IMR-90 (cell line): ENCODE measurements around the gene KCNJ10. TPM values are rescaled to one million over a fixed set of nuclear protein-coding genes. Genes with fewer than 3 reads are reported as not detected.

ENCODE experiments used
- ATAC-seq: fragments of 200-7000 bp; cut with Tn5 transposase; 2 replicates; pipeline ENCODE4 v1.9.1; 2020; ENCODE audit warnings: low read depth, mild to moderate bottlenecking, moderate library complexity
- BruUV-seq: library from RNA; stranded (reverse); fragments of 400-500 nt; replicated peaks from 2 replicates; lab custom pipeline; 2021; lab: Mats Ljungman, UMichigan
- CTCF ChIA-PET: fragments of 300-600 bp; formaldehyde crosslinking; extraction: SDS; loops from one replicate; lab custom pipeline; 2021; ENCODE audit warnings: antibody characterized with exemption; lab: Yijun Ruan, JAX
- POLR2A ChIA-PET: fragments of 300-600 bp; sonication (Branson Sonifier 250); formaldehyde crosslinking; loops from one replicate; lab custom pipeline; 2022; ENCODE audit warnings: antibody characterized with exemption; ENCODE audit not compliant: unreplicated experiment; lab: Charles Lee
- DNase-seq: peaks from one replicate; pipeline ENCODE4 v3.0.0; 2013
- H2AFZ ChIP-seq: replicated peaks from 2 replicates; pipeline ENCODE3; 2013; ENCODE audit warnings: low read length, mild to moderate bottlenecking; ENCODE audit not compliant: poor library complexity
- H2AK5ac ChIP-seq: 2 replicates; pipeline ENCODE4 v1.6.1; 2013; ENCODE audit warnings: low read depth, low read length, inconsistent platforms
- H2AK9ac ChIP-seq: replicated peaks from 2 replicates; pipeline ENCODE3; 2013; ENCODE audit warnings: mild to moderate bottlenecking, low read depth, low read length, moderate library complexity; ENCODE audit not compliant: poor library complexity
- H2BK120ac ChIP-seq: 2 replicates; pipeline ENCODE4 v1.6.1; 2013; ENCODE audit warnings: low read depth, low read length, inconsistent platforms
- H2BK15ac ChIP-seq: 3 replicates; pipeline ENCODE4 v1.6.1; 2013; ENCODE audit warnings: low read depth, low read length, inconsistent platforms
- H2BK20ac ChIP-seq: 2 replicates; pipeline ENCODE4 v1.6.1; 2013; ENCODE audit warnings: low read depth, mild to moderate bottlenecking, inconsistent platforms, low read length, moderate library complexity
- H2BK5ac ChIP-seq: 2 replicates; pipeline ENCODE4 v1.6.1; 2013; ENCODE audit warnings: mild to moderate bottlenecking, low read depth, low read length, inconsistent platforms; ENCODE audit not compliant: poor library complexity, severe bottlenecking
- H3K14ac ChIP-seq: replicated peaks from 2 replicates; pipeline ENCODE4 v1.6.1; 2013; ENCODE audit warnings: low read depth, low read length, inconsistent platforms
- H3K18ac ChIP-seq: 2 replicates; pipeline ENCODE4 v1.6.1; 2013; ENCODE audit warnings: low read depth, low read length, control low read depth
- H3K23ac ChIP-seq: 2 replicates; pipeline ENCODE4 v1.6.1; 2013; ENCODE audit warnings: low read depth, low read length, inconsistent platforms
- H3K27ac ChIP-seq: 2 replicates; pipeline ENCODE4 v1.5.1; 2013; ENCODE audit warnings: mild to moderate bottlenecking, control low read depth, low read length; ENCODE audit not compliant: insufficient read depth
- H3K27me3 ChIP-seq: 2 replicates; pipeline ENCODE4 v1.6.1; 2013; ENCODE audit warnings: low read length; ENCODE audit not compliant: control insufficient read depth, insufficient read depth
- H3K36me3 ChIP-seq: 2 replicates; pipeline ENCODE4 v1.6.1; 2013; ENCODE audit warnings: low read length, mixed read lengths; ENCODE audit not compliant: control insufficient read depth, insufficient read depth
- H3K4ac ChIP-seq: 2 replicates; pipeline ENCODE4 v1.6.1; 2013; ENCODE audit warnings: low read depth, low read length, inconsistent platforms
- H3K4me1 ChIP-seq: 2 replicates; pipeline ENCODE4 v1.6.1; 2013; ENCODE audit warnings: low read length, mixed read lengths; ENCODE audit not compliant: control insufficient read depth, insufficient read depth
- H3K4me2 ChIP-seq: 2 replicates; pipeline ENCODE4 v1.6.1; 2013; ENCODE audit warnings: low read depth, mild to moderate bottlenecking, control low read depth, low read length, moderate library complexity
- H3K4me3 ChIP-seq: 2 replicates; pipeline ENCODE4 v1.5.1; 2013; ENCODE audit warnings: low read depth, mild to moderate bottlenecking, control low read depth, low read length, moderate library complexity; ENCODE audit not compliant: insufficient read depth
- H3K56ac ChIP-seq: 2 replicates; pipeline ENCODE4 v1.6.1; 2013; ENCODE audit warnings: low read length, inconsistent platforms; ENCODE audit not compliant: insufficient read depth; ENCODE audit errors: extremely low read depth
- H3K79me1 ChIP-seq, 2 experiments: 2 replicates each; pipeline ENCODE4 v1.6.1; 2013; ENCODE audit warnings: low read length in 2 of 2, inconsistent platforms in 1 of 2, low read depth in 1 of 2
- H3K9ac ChIP-seq: 2 replicates; pipeline ENCODE4 v1.6.1; 2013; ENCODE audit warnings: low read depth, low read length, control low read depth
- H3K9me1 ChIP-seq: 2 replicates; pipeline ENCODE4 v1.6.1; 2013; ENCODE audit warnings: low read length, inconsistent platforms; ENCODE audit not compliant: insufficient read depth
- H3K9me3 ChIP-seq: 2 replicates; pipeline ENCODE4 v1.6.1; 2013; ENCODE audit warnings: low read length; ENCODE audit not compliant: control insufficient read depth, insufficient read depth
- H4K20me1 ChIP-seq: 2 replicates; pipeline ENCODE4 v1.6.1; 2013; ENCODE audit warnings: low read length, inconsistent platforms; ENCODE audit not compliant: insufficient read depth
- H4K5ac ChIP-seq: 2 replicates; pipeline ENCODE4 v1.6.1; 2013; ENCODE audit warnings: mild to moderate bottlenecking, low read depth, low read length, control low read depth
- H4K8ac ChIP-seq, 2 experiments: 2 replicates each; pipeline ENCODE4 v1.6.1; 2013; ENCODE audit warnings: low read depth in 2 of 2, low read length in 2 of 2, control low read depth in 1 of 2, inconsistent platforms in 1 of 2
- H4K91ac ChIP-seq: 2 replicates; pipeline ENCODE4 v1.6.1; 2013; ENCODE audit warnings: low read depth, low read length, inconsistent platforms; ENCODE audit not compliant: insufficient read depth
- BHLHE40 ChIP-seq: fragments of 150-350 bp; IDR thresholded peaks from 2 replicates; pipeline ENCODE4 v1.6.1; 2016; ENCODE audit warnings: mild to moderate bottlenecking, low read depth, low read length
- CEBPB ChIP-seq: IDR thresholded peaks from 2 replicates; pipeline ENCODE4 v1.6.1; 2012; ENCODE audit warnings: low read depth, low read length, improper control_type of control experiment
- CHD1 ChIP-seq: IDR thresholded peaks from 2 replicates; pipeline ENCODE4 v1.6.1; 2012; ENCODE audit warnings: low read depth, low read length, improper control_type of control experiment
- FOS ChIP-seq: fragments of 150-350 bp; IDR thresholded peaks from 2 replicates; pipeline ENCODE4 v1.6.1; 2016; ENCODE audit warnings: low read depth, low read length
- MAFK ChIP-seq: IDR thresholded peaks from 2 replicates; pipeline ENCODE4 v1.6.1; 2012; ENCODE audit warnings: low read depth, low read length, improper control_type of control experiment
- MXI1 ChIP-seq: IDR thresholded peaks from 2 replicates; pipeline ENCODE4 v1.6.1; 2012; ENCODE audit warnings: low read depth, mild to moderate bottlenecking, low read length, moderate library complexity, borderline replicate concordance
- NFE2L2 ChIP-seq: fragments of 150-350 bp; IDR thresholded peaks from 2 replicates; pipeline ENCODE4 v1.6.1; 2016; ENCODE audit warnings: low read depth, mild to moderate bottlenecking, low read length
- POLR2A ChIP-seq: IDR thresholded peaks from 2 replicates; pipeline ENCODE4 v1.6.1; 2012; ENCODE audit warnings: mild to moderate bottlenecking, low read depth, low read length
- SMC3 ChIP-seq: fragments of 150-350 bp; IDR thresholded peaks from 2 replicates; pipeline ENCODE4 v1.6.1; 2016; ENCODE audit warnings: low read depth, mild to moderate bottlenecking, antibody characterized with exemption, low read length, moderate library complexity
- WGBS, 2 experiments: methylation state at CpG; one replicate each; pipeline versions ENCODE4 v1.1.5 to v1.1.7; 2013; ENCODE audit warnings: missing lambda C conversion rate in 2 of 2; ENCODE audit not compliant: insufficient read length in 1 of 2; ENCODE audit errors: extremely low coverage in 2 of 2; 5-methylcytosine and 5-hydroxymethylcytosine counted together
- dilution Hi-C: fragments of 300-500 bp; cut with HindIII; formaldehyde crosslinking; loops from one replicate; pipeline ENCODE4 v1.14.3; 2018; ENCODE audit warnings: low sequenced_read_pairs; ENCODE audit not compliant: unreplicated experiment
- in situ Hi-C: fragments of 300-500 bp; cut with MboI; formaldehyde crosslinking; loops from 3 replicates; pipeline ENCODE4 v1.14.3; 2019; ENCODE audit warnings: low sequenced_read_pairs, inconsistent platforms, mixed read lengths
- intact Hi-C: fragments of 100-400 bp; cut with micrococcal nuclease; formaldehyde crosslinking; loops from 2 replicates; pipeline ENCODE4 v1.10.0; 2022
- polyA plus RNA-seq, 3 experiments: library from polyadenylated mRNA; depleted of rRNA; stranded (reverse); fragments of >200 nt; gene quantifications; 2 replicates each; pipeline ENCODE4 v1.2.3, GENCODE V29; 2012; ENCODE audit warnings: low replicate concordance in 1 of 3
- total RNA-seq: library from RNA; depleted of rRNA; stranded (reverse); fragments of >200 nt; gene quantifications from 2 replicates; pipeline ENCODE4 v1.2.3, GENCODE V29; 2012

The KCNJ10 gene
- total and polyA plus RNA-seq, 2 of the 4 experiments (the other 2 are of a cell fraction), result not detected

DNA sequence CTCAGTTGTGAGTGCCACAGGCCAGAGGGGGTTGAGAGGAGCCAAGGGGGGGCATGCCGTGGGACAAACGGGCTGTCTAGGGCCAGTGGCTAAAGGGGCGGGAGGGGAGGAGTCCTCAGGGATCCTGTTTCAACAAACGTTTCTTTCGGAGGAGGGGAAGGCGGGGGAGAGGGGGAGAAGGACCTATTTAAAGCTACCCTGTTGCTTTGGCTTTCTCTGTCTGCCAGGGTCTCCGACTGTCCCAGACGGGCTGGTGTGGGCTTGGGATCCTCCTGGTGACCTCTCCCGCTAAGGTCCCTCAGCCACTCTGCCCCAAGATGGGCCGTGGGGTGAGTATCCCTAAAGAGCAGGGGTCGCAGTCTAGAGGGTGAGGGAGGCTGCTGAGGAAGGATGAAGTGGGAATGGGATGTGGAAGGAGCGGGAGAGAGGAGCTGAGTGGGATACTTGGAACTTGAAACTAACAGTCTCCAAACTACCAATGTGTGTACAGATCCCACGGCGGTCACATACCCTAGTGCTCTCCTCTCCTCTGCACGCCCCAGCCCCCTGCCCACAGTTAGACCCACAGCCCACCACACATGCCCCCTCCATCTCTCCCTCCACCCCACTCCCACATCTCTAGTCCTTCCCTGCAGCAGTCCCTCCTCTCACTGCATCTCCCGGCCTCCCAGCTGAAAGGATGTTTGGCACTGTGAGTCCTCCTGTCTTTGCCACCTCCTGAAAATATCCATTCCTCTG is 45.8 kb upstream of the KCNJ10 start, which contains the start of gene ATP1A2:
Gene ATP1A2, plus strand, starts transcription at position 215 of the 738 bp plus-strand sequence. Its CDS starts 103 bp downstream, at position 318.
- Histone ChIP-seq H3K9me3 (no peaks in the 10 kb centered on the region), H3K23ac (no peak within 1 kb of the TSS), H4K5ac (no peak within 1 kb of the TSS), H3K56ac (no peak within 1 kb of the TSS), H4K91ac (no peak within 1 kb of the TSS), H3K4me2 (no peak within 1 kb of the TSS), H2BK120ac (no peak within 1 kb of the TSS; the same call in 1 of the 2 replicates), H2AK5ac (no peak within 1 kb of the TSS), H3K9me1 (no peaks in the 10 kb centered on the region; the same call in 1 of the 2 replicates), H3K36me3 (no peaks in the 10 kb centered on the region), H3K14ac (no peak within 1 kb of the TSS), H3K27ac (no peak within 1 kb of the TSS), H2BK5ac (no peak within 1 kb of the TSS), H3K4ac (no peak within 1 kb of the TSS), H3K4me1 (peaks cover 15% of the 10 kb centered on the region; the same call in 1 of the 2 replicates), H3K79me1 (no peaks in the 10 kb centered on the region), H3K18ac (no peak within 1 kb of the TSS; the same call in 1 of the 2 replicates), H2AK9ac (no peak within 1 kb of the TSS), H2AFZ (no peak within 1 kb of the TSS), H2BK15ac (no peak within 1 kb of the TSS), H2BK20ac (no peak within 1 kb of the TSS), H4K20me1 (no peaks in the 10 kb centered on the region), H3K27me3 (peaks cover 46% of the 10 kb centered on the region), H4K8ac (no peak within 1 kb of the TSS), H3K4me3 (no peak within 1 kb of the TSS), H3K9ac (no peak within 1 kb of the TSS)
- ATAC-seq, result no peak
- ChIA-PET CTCF (no interaction called here), POLR2A (no interaction called here)
- WGBS, 2 experiments, result 10% methylated on average over 5 of the region's 16 CpGs; no CpG with 5 or more reads in 1 of the 2 experiments
- in situ Hi-C loops, result no loop called here
- BruUV-seq, result no TSS peak
- dilution Hi-C loops, result no loop called here
- no peak for TF ChIP-seq MAFK
- TF ChIP-seq POLR2A, result no peak
- TF ChIP-seq SMC3, result no peak
- TF ChIP-seq NFE2L2, result no peak
- TF ChIP-seq MXI1, result no peak
- no peak for TF ChIP-seq CHD1
- TF ChIP-seq CEBPB, result no peak
- no peak for TF ChIP-seq FOS
- TF ChIP-seq BHLHE40, result no peak
- no peak for DNase-seq
- intact Hi-C loops, result no loop called here
